OCI-M2 (cell line): ENCODE results near the gene TMEM116.
"Not testable (repeated sequence)": the region's sequence is repeated elsewhere in the genome, so short reads cannot be mapped to it uniquely, and the experiment has no call there.

Experiments
- DNase-seq: peaks from one replicate; lab custom pipeline; 2025; ENCODE audit not compliant: unreplicated experiment; lab: John Stamatoyannopoulos, UW

The TMEM116 gene

GRCh38 chr12:112012775-112013600 lies at the start of gene TMEM116, which contains the start of gene ERP29:
Gene TMEM116 (minus strand): TSS chr12:112013165. CDS start chr12:112005270, 7,895 bp downstream.
Gene ERP29 (plus strand): TSS chr12:112013426. CDS start chr12:112013466, 40 bp downstream.
- peak; percentile 74 for DNase-seq

GRCh38 chr12:112061137-112061536 lies 48.2 kb upstream of the TMEM116 start:
- DNase-seq: no peak

GRCh38 chr12:112049351-112049750 lies 36.4 kb upstream of the TMEM116 start:
- DNase-seq: no peak

DNA sequence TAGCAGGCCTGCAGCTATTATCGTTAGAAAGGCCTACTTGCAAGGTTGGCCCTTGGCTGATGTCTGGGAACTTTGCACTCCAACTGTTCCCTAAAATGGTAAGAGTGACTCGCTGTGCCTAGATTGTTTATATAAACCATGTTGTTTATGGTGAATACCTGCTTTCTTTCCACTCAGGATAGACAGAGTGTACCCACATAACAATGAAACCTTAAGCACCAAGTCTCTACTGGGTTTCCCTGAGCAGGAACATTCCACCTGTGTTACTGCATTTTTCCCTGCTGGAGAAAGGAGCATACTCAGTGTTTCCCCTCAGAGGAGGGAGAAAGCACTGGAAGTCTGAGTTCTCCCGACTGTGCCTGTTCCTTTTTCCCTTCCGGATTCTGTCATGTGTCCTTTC lies 33.0 kb upstream of the TMEM116 start:
- no peak for DNase-seq

GRCh38 chr12:112036614-112037013 lies 23.6 kb upstream of the TMEM116 start:
- not testable (repeated sequence) for DNase-seq

DNA sequence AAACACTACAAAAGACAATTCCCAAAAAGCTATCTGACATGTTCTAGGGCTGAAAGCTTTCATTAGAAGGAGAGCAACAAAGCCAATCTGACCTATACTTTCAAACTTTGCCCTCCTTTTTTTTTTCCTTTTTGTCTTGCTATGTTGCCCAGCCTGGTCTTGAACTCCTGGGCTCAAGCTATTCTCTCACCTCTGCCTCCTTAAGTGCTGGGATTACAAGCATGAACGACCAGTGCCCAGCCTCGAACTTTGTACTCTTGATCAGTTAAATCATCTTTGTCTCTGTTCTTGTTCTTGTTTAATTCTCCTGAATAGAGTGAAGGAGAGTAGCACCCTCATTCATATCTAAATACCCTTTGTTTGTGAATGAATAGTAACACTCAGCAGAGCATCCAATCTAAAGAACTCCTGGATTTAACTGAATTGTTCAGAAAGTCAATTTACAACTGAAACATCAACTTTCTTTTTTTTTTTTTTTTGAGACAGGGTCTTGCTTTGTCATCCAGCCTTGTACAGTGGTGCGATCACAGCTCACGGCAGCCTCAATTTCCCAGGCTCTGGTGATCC lies 22.3 kb upstream of the TMEM116 start:
- DNase-seq: no peak

GRCh38 chr12:112032292-112032691 lies 19.3 kb upstream of the TMEM116 start:
- no peak for DNase-seq

DNA sequence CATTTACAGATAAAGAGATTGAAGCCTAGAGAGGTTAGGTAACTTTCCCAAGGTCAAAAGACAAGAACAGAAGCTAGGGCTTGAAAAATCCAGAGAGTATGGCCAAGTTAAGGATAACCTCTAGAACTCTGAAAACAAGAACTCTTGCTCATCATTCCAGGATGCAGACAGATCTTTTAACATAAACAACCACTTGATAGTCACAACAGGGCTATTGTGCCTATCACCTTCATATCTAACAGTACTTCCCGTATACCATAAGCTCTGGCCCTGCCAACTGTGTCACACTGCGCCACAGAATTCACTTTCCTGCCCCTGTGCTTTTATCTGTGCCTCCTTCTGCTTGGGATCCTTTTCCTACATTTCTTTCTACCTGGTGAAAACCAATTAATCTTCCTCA lies 18.5 kb upstream of the TMEM116 start:
- no peak for DNase-seq

- DNase-seq: no peak
Measured at GRCh38 chr12:112029301-112029700, 16.3 kb upstream of the TMEM116 start.

- no peak for DNase-seq
Measured at GRCh38 chr12:112025808-112026375, 12.9 kb upstream of the TMEM116 start.

DNA sequence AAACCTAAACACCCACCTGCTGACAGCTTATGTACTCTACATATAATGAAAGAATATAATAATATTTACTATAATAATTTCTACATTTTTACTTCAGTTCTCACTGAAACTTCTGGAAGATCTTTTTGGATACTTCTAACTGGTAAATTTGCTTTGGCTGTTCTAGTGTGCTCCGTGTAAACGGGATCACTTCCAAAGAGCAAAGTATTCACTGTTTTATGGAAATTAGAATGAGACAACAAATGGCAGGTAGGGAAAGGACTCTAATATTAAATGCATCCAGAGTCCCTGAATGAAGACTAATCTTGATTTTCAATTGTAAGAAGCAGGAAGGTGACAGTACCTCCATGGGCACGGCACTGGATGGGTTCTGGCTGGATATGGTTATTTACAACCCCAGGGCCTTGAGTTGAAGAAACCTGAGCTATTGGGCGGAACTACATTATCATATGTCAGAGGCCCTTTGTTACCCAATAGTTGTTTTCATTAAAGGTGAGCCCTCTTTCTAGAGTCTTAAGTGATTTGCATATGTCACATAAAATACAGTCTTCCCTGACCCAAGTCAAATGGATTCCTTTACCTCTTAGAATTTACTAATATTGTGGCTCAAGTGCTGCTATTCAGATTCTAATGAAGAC lies 10.9 kb upstream of the TMEM116 start:
- no peak for DNase-seq

DNA sequence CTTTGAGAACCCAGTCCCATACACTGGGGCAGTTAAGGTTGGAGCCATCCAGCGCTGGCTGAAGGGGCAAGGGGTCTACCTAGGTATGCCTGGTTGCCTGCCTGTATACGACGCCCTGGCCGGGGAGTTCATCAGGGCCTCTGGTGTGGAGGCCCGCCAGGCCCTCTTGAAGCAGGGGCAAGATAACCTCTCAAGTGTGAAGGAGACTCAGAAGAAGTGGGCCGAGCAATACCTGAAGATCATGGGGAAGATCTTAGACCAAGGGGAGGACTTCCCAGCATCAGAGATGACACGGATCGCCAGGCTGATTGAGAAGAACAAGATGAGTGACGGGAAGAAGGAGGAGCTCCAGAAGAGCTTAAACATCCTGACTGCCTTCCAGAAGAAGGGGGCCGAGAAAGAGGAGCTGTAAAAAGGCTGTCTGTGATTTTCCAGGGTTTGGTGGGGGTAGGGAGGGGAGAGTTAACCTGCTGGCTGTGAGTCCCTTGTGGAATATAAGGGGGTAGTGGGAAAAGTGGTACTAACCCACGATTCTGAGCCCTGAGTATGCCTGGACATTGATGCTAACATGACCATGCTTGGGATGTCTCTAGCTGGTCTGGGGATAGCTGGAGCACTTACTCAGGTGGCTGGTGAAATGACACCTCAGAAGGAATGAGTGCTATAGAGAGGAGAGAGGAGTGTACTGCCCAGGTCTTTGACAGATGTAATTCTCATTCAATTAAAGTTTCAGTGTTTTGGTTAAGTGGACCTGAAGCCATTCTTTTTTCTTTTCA lies 9.5 kb upstream of the TMEM116 start:
- DNase-seq: no peak

DNA sequence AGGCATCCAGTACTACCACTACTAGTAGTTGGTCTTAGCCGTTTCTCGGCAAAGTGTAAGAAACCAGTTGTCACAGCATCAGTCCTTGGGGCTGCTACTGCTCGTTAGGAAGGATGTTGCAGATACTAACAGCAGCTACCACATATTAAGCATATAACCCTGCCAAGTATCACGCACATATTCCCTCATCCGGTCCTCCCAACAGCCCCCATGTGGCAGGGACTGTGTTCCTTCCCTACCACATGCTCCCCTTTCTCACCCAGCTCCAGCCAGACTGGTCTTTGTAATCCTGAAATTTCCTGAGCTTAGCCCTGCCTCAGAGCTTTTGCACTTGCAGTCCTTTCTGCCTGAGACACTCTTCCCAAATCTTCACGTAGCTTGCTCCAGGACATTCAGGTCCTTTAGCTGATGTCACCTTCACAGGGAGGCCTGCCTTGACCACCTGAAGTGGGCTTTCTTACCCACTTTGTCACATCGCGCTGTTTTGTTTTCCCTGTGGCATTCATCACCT lies 8.0 kb upstream of the TMEM116 start:
- DNase-seq: no peak

- DNase-seq: no peak
Measured at GRCh38 chr12:112018571-112019237, 5.7 kb upstream of the TMEM116 start.

- DNase-seq: no peak
Measured at GRCh38 chr12:112017041-112017440, 4.1 kb upstream of the TMEM116 start.

- no peak for DNase-seq
Measured at GRCh38 chr12:112015938-112016337, 3.0 kb upstream of the TMEM116 start.

DNA sequence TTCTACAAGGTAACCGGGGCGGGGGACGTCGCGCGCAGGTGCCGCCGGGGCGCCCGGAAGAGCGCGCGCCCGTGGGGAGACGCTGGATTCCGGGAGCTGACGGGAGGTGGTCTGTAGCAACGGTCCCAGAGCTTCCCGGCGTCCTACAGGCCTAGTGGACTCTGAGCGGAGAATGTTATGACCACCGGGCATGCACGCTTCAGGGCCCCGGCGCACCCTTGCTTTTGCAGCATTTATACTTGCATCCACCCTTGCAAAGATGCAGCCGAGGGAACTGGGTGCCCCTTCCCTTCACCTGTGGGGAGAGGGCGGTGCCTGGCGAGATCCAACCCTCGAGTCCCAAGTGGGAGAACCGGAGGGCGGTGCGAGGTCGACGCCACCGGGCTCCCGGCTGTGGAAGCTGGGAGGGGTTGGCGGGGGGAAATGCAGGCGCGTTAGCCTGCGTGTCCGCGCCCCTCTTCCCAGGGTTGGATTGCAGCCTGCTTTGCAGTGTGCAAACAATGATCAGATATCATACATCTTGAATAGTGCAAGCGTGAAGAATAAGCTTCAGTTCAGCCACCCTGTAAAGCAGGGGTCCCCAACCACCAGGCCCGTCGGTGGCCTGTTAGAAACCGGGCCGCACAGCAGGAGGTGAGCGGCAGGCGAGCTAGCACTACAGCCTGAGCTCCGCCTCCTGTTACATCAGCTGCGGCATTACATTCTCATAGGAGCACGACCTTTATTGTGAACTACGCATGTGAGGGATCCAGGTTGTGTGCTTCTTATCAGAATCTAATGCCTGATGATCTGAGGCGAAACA lies 837 bp upstream of the TMEM116 start:
- no peak for DNase-seq

GRCh38 chr12:112011685-112012084 lies 1.3 kb downstream of the TMEM116 start:
- no peak for DNase-seq
